LNCaP clone FGC (cell line): ENCODE measurements around the gene MYPN.

Experiments used
- DNase-seq: peaks from one replicate; pipeline ENCODE4 v3.0.0-alpha.2; 2011; ENCODE audit warnings: low read depth
- H3K4me3 ChIP-seq: 2 replicates; pipeline ENCODE4 v1.5.1; 2011; ENCODE audit warnings: mild to moderate bottlenecking, low read depth, low read length, control low read depth
- CTCF ChIP-seq: IDR thresholded peaks from 2 replicates; pipeline ENCODE4 v1.5.1; 2012; ENCODE audit warnings: mild to moderate bottlenecking; ENCODE audit not compliant: control insufficient read depth, insufficient read depth; ENCODE audit errors: extremely low read depth

Gene MYPN

GRCh38 chr10:68138526-68138925, 29.2 kb downstream of the MYPN start:
- no peak overlapping the region for H3K4me3 ChIP-seq
- no peak for TF ChIP-seq CTCF
- DNase-seq = no peak

- no peak for DNase-seq
- no peak for TF ChIP-seq CTCF
- no peak overlapping the region for H3K4me3 ChIP-seq
Measured at GRCh38 chr10:68139448-68140272, 30.4 kb downstream of the MYPN start.

- TF ChIP-seq CTCF = no peak
- no peak overlapping the region for H3K4me3 ChIP-seq
- DNase-seq = no peak
Measured at GRCh38 chr10:68142761-68143160, 33.5 kb downstream of the MYPN start.

GRCh38 chr10:68144709-68145108, 35.4 kb downstream of the MYPN start:
- DNase-seq = no peak
- no peak overlapping the region for H3K4me3 ChIP-seq
- no peak for TF ChIP-seq CTCF

- TF ChIP-seq CTCF = no peak
- DNase-seq = no peak
- no peak overlapping the region for H3K4me3 ChIP-seq
Measured at GRCh38 chr10:68145705-68146104, 36.4 kb downstream of the MYPN start.

GRCh38 chr10:68146133-68146532, 36.8 kb downstream of the MYPN start:
- no peak for DNase-seq
- no peak overlapping the region for H3K4me3 ChIP-seq
- no peak for TF ChIP-seq CTCF

GRCh38 chr10:68151453-68151852, 42.2 kb downstream of the MYPN start:
- no peak for TF ChIP-seq CTCF
- no peak overlapping the region for H3K4me3 ChIP-seq
- DNase-seq = no peak
